ENCODE measurements around the gene OR2A7.
"Not testable (repeated sequence)": the region's sequence is repeated elsewhere in the genome, so short reads cannot be mapped to it uniquely, and the experiment has no call there.

OR2A7 gene

DNA sequence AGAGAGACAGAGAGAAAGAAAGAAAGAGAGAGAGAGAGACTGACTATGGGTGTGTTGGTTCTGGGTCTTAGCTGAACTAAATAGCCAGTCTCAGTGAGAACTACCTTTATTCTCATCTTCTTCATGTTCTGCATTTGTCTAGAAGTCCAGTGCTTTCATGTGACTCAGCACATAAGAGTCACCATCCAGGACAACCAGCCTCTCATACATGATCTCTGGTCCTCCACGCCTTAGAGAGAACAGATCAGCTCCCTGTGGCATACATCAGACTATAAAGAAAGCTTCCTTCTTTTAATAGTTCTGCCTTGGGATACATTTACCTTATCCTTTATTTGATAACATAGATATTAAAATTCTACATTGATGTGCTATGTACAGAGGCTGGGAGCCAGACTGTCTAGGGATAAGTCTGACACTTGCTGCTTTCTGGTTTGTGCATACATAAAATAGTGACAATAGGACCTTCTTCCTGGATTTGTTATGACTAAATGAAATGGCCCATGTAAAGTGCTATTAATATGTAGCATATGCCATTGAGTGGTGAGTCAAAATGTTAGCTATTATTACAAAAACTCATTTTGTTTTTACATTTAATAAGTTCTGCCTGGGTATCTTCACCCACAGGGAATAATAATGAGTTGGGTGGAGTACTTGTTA is 16.8 kb downstream of the OR2A7 start:
- DNase-seq: not testable (repeated sequence)

DNA sequence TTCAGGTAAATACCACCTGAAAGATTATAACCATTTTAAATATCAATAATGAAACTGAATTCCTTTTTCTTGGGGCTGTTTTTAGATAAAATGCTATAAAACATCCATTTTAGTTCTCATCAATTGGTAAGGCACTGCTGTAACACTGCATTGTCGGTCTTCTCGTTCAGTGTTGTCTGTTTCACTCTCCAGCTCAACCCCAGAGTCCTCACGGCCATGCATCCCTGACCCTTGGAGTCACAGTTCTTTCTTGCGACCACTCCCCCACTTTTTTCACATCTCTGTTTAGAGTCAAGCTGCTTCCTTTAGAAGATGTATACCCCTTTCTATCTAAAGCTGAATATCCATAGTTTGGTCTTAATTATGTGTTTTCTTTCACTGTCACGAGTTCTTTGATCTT is 17.6 kb downstream of the OR2A7 start:
- not testable (repeated sequence) for DNase-seq

DNA sequence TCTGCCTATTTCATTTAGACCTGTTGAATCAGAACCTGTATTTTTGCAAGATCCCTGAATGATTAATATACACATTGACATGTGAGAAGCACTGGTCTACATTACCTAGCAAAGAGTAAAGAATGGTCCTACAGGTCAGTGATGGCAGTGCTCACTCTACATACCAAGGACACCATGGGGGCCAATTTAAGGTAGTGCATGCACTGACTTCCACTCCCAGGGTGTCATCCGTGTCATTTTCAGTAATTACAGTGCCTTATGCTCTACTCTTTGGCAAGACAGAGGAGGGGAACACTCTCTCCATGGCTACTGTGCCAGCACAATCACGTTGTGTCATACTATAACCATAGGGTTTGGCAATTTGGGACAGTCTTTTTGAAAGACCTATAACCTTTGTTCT is 19.2 kb downstream of the OR2A7 start:
- not testable (repeated sequence) for DNase-seq

DNA sequence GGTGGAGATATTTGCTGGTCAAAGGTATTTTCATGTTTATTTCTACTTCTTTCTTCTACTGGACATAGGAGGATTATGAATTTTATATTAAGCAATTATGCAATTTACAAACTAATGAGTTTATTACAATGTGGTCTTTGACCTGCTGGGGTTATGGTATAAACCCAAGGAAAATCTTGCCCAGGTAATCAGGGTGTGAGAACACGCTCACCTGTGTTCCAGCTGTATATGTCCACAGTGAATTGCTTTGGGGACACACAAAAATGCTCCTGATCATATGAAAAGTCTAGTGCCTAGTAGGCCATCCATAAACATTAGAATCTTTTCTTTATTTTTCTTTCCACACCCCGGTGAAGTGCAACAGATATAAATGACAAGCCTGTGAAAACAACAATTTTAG is 25.2 kb downstream of the OR2A7 start, which contains the start of gene OR2A42:
Gene OR2A42, minus strand, starts transcription at position 241 of the 400 bp plus-strand sequence. CDS start 6,762 bp downstream, outside the sequence.
- not testable (repeated sequence) for DNase-seq

DNA sequence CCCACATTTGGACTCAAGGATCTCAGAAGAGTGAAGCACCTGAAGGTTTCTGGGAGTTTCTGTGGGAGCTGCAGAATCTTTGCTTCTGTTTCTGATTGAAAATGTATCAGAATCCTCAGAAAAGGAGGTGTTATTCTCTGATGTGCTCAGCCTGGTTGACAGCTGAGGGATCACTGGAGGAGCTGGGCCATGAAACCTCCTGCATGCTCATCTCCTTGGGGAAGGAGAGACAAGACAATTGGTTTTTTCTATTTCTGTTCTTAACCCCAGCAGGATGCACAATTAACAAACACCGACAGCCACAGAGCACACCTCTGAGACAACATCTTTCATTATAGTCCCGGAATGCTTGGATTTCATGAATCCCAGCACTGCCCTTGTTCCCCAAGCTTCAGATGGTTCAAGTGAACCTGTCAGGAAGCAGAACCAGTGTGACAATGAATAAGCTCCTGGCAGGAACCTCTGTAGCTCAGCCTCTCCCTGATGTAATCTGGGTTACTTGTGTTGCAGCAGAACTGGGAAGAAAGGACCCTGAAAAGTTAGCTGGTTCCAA is 26.0 kb downstream of the OR2A7 start:
- DNase-seq: not testable (repeated sequence)

DNA sequence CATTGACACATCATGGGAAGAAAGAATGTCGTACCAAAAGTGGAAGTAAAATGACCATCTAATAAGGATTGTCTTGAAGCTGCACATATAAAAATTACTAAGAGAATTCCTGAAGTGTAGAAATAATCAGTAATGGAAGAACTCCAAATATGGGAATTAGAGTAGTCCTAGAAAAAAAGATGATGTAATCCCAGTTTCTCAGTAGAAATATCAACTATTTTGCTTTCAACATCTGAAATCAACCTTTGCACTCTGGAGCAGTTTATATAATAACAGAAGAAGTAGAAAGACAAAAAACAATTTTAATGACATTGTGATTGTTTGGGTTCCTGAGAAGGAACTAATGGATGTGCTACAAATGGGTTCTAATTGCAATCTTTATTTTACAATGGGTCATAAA is 31.6 kb downstream of the OR2A7 start:
- not testable (repeated sequence) for DNase-seq

DNA sequence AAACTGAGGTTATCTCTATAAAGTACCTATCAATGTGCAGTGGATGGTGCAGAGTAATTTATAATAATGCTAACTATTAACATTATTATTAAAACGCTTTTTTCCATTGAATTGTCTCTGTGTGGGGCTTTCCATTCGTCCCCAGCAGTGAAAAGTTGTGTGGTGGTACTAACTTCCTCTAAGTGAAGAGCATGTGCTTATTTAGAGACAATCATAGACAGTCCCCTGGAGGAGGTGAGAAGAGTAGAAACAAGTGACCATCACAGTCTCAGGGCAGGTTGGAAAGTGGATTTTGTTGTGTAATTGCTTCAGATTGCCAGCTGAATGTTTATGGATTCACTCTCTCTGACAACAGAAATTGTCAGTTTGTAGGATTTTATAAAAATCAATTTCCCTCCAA is 33.6 kb downstream of the OR2A7 start:
- DNase-seq: not testable (repeated sequence)

DNA sequence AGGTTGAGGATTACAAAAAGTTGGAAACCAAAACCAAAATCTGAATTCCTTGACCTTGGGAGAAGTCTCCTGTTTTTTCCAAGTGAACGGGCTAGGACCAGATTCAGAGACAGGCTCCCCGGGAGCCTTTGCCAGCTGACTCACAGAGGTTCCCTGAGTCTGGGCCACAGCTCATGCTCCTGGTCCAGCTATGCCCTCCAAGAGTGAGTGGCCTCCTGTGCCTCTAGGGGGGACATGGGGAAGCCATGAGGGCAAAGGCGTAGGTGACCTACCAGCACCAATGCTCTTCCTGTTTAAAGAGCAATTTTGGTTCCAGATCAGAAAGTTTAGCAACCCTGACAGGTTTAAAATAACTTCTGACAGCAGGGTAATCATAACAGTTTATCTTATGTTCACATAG is 35.8 kb downstream of the OR2A7 start:
- not testable (repeated sequence) for DNase-seq

DNA sequence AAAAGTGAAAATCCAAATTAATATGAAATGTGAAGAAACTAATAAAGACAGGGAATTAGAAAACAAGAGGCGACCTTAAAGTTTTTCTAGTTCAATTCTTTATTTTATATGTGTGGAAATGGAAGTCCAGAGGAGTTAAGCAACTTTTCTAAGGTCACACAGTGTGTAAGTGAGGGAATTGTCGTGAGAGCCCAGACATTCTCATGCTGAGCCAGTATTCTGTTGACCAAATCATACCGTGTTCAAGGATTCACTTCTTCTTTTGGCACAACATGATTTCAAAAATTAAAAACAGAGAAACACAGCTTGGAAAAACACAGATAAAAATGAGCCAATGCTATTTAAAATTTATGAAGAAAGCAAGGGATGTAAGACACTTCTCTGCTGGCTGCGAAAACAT is 37.7 kb downstream of the OR2A7 start:
- DNase-seq: not testable (repeated sequence)

DNA sequence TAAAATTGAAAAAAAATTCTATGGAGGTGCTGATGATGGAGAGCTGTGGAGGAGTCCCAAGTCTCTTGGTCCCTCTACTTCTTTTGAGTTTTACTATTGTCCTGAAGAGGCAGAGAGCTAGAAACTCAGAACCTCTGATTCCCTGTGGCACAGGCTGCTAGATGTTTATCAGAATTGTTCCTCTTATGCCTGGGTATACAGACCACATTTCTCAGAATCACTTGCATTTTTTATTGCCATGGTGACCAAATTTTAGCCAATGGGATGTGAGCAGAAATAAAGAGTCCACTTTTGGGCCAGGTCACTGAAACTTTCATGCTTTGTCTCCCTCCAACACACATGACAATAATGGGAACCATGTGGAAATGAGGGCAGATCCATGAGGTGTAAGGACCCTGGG is 40.9 kb downstream of the OR2A7 start:
- not testable (repeated sequence) for DNase-seq

DNA sequence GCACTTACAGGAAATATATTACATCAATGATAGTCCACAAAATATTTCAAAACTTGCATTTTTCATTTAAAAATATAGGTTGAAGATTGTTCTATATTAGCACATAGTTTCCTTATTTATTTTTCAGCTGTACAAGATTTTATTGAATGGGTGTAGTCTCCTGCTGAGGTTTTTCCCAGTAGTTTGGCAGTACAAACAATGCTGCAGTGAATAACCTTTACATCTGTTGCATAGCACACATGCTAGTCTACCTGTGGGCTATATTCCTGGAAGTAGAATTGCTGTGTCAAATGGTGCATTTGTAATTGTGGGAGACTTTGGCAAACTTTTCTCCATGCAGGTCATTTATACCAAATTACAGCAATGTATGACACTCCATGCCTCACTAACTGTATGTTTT is 44.1 kb downstream of the OR2A7 start:
- DNase-seq: not testable (repeated sequence)

DNA sequence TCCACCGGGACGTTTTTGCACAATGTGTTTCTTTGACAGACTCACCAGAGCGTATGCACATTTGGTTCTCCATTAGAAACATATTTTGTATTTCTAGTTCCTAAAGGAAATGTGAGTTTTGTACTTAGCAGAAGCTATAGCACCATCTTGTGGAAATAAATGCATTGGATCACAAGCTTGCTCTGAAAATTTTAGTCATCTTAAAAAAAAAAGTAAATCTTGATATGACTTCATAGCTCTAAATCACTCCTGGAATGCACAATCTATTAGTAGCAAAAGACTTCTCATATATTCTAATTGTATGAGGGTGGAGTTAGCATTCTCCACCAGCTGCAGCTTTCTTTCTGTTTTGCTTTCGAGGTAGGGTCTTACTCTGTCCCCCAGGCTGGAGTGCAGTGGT is 45.4 kb downstream of the OR2A7 start:
- not testable (repeated sequence) for DNase-seq

DNA sequence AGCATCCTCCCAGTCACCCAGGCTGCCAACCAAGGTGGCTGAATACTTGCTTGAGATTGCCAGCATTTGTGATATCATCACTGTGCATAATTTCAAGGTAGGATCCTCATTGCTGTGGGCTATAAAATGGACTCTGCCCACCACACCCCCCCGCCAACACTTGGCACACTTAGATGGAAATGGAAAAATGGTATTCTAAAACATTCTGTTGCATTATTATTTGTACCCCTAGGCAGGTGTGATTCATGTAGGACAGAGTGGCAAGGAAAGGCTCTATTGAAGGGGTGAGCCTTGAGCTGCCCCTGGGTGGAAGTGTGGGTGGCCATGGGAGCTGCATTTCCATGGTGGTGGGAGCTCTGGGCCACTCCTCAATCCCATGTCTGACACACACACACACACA is 46.0 kb downstream of the OR2A7 start:
- DNase-seq: not testable (repeated sequence)

DNA sequence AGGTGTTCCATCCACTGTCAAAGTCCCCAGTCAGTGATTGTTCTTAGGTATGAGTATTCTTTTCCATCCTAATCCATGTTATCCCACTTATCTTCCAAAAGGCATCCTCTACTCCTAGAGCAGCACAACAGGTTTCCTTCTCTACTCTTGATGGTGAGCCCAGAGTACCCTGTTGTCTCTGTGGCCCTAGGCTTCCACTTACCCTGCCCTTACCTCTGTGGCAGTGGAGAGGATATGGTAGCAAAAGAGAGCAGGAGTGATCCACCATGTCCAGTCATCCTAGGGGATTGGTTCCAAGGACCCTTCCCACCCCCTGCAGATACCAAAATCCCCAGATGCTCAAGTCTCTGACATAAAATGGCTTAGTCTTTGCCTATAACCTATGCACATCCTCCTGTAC is 47.4 kb downstream of the OR2A7 start:
- DNase-seq: not testable (repeated sequence)
